ENCODE data around the gene SMIM35.

GRCh38 chr11:118074785-118075184 lies 12.0 kb downstream of the SMIM35 start:
- no peak for TF ChIP-seq EZH2 (IDR thresholded peaks at IDR 0.05)
- TF ChIP-seq POLR2AphosphoS5 (IDR thresholded peaks at IDR 0.05; ENCODE audit: borderline replicate concordance, low read depth, low read length), result no peak
